LNCAP (cell line): ENCODE results near the gene GUCD1.

ENCODE experiments used
- TF ChIP-seq, protein P1 (sequence below): fragments of 450-650 bp; IDR thresholded peaks from 2 replicates; pipeline ENCODE4 v1.5.1; 2017; ENCODE audit warnings: mild to moderate bottlenecking

Gene GUCD1

DNA sequence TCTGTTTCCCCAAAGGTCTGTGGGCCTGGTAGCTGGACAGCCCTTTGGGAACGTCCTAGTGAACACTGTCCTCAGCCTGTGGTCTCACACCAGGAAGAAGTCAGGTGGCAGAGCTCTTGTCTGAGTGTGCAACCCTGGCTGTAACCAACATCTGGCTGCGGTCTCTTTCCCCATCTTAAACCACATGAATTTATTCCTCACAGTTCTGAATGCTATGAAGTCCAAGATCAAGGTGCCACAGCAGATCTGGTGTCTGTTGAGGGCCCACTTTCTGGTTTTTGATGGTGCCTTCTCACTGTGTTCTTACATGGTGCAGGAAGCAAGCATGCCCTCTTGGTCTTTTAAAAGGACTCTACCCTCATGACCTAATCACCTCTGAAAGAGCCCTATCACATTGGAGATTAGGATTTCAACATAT lies 57.1 kb downstream of the GUCD1 start:
- TF ChIP-seq, protein P1, sequence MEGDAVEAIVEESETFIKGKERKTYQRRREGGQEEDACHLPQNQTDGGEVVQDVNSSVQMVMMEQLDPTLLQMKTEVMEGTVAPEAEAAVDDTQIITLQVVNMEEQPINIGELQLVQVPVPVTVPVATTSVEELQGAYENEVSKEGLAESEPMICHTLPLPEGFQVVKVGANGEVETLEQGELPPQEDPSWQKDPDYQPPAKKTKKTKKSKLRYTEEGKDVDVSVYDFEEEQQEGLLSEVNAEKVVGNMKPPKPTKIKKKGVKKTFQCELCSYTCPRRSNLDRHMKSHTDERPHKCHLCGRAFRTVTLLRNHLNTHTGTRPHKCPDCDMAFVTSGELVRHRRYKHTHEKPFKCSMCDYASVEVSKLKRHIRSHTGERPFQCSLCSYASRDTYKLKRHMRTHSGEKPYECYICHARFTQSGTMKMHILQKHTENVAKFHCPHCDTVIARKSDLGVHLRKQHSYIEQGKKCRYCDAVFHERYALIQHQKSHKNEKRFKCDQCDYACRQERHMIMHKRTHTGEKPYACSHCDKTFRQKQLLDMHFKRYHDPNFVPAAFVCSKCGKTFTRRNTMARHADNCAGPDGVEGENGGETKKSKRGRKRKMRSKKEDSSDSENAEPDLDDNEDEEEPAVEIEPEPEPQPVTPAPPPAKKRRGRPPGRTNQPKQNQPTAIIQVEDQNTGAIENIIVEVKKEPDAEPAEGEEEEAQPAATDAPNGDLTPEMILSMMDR = no peak

DNA sequence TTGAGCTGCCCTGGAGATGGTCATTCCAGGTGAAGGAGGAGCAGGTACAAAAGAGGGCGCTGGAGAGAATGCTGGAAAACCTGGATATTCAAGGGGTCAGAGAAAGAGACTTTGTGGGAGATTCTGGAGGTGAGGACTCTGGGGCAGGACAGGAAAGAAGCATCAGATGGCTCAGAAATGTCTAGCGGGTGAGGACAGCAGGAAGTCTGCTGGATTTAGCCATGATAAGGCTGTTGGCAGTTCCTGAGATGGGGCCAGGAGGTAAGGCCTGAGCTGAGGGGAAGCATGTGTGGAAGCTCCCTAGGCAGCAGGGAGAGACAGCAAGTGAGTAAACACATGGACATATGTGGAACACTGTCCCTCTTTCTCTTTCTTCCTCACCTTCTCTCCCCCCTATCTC lies 58.3 kb downstream of the GUCD1 start:
- TF ChIP-seq, protein P1 = no peak

DNA sequence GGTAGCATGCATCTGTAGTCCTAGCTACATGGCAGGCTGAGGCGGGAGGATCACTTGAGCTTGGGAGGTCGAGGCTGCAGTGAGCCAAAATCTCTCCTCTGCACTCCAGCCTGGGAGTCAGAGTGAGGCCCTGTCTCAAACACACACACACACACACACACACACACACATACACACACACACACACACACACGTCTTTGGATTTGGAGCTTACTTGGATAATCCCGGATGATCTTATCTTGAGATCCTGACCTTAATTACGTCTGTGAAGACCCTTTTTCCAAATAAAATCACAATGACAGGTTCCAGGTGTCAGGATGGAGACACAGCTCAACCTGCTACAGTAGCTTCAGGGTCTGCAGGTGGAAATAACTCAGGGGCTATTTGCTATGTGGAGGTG lies 58.7 kb downstream of the GUCD1 start:
- TF ChIP-seq, protein P1 = no peak

DNA sequence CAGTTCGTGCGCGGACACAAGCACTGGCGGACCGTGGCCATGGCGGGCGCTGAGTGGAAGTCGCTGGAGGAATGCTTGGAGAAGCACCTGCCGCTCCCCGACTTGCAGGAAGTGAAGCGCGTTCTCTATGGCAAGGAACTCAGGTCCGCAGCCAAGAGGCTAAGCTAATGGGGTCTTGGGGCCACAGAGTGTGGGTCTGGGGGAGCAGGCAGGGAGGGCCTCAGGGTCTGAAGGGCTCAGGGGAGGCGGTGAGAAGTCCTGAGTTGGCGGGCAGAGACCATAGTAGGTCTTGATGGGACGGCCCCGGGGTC lies 59.6 kb downstream of the GUCD1 start:
- TF ChIP-seq, protein P1 = no peak

DNA sequence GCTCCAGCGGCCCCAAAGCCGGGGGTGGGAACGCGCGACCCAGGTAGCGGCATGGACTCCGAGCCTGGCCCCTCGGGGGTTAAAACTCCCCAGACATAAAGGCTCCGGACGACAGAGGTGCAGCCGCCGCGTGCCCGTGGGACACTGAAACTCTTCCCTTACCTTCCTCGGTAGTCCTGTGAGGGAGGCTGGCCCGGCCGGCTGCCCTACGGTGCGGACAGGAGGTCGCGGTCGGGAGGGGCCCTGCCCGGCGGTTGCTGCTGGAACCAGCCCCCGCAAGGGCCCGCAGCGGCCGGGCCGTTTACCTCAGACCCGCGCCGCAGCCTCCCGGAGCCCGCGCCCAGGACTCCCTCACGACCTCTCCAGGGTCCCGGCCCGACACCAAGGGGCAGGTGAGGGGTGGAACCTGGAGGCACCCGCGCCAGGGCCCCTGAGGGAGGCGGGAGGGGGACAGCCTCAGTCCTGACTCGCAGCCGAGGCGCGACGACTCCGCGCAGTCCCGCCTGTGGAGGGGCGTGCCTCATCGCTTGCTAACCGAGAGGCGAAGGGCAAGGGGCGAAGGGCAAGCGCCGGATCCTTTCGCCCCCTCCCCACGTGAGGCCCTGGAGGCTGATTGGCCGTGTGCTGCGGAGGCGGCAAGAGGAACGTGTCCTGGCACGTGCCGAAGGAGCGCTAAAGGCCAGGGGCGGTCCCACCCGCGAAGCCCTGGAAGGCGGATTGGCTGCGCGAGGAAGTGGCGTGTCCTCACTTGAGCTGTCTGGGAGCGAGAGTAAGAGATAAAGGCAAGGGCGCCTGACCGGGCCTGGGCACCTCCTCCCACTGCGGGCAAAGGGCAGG lies 60.2 kb downstream of the GUCD1 start, which contains the start of gene UPB1:
TSS of gene UPB1 (plus strand) at position 805 of the 837 bp plus-strand sequence. CDS start 72 bp downstream, outside the sequence.
- TF ChIP-seq, protein P1 = no peak

DNA sequence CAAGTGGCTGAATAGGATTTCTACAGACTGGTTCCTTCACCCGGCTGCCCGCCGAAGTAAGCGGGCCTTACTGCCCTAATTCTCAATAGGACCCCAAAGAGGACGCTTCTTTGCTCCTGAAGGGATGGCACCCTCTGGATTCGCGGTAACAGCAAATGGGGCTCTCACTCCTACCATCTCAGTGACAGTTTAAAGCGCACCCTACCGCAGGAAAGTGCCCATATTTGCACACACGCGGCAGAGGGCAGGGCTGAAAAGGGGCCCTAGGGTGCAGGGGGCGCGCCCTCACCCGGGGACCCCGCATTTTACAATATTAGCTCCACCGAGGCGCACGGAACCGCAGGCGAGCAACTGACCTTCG lies 60.8 kb downstream of the GUCD1 start:
- TF ChIP-seq, protein P1 = no peak

DNA sequence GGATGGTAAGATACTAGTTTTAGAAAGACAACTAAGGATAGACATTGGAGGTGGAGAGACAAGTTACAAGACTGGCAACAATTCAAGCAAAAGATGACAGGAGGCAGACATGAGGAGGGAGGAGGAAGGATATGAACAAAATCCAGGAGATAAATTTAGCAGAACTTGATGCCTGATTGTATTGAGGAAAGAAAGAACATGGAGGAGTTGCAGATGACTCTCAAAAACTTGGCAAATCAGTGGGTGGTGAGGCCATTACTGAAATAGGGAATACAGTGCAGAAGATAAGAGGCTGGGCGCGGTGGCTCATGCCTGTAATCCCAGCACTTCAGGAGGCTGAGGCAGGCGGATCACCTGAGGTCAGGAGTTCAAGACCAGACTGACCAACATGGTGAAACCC lies 62.5 kb downstream of the GUCD1 start:
- TF ChIP-seq, protein P1 = no peak
